OCI-LY3 (cell line): ENCODE measurements around the gene PANK4.

Source experiments
- CTCF ChIP-seq: fragments of 200-600, 300-600 bp; sonication (generic); IDR thresholded peaks from 2 replicates; pipeline ENCODE4 v1.5.1; 2014; ENCODE audit warnings: antibody characterized with exemption, low read length, low read depth
- EZH2phosphoT487 ChIP-seq: fragments of 200-600 bp; shearing (Covaris generic); IDR thresholded peaks from 2 replicates; pipeline ENCODE4 v1.6.1; 2018; ENCODE audit warnings: antibody characterized with exemption, mixed run types, low read depth

GRCh38 chr1:2556277-2556677, 29.9 kb upstream of the PANK4 start, which contains the start of gene TNFRSF14:
- no peak for TF ChIP-seq CTCF
- TF ChIP-seq EZH2phosphoT487: no peak
